HL-60 (cell line): ENCODE data around the gene NPC2.

ENCODE experiments used
- CTCF ChIP-seq: IDR thresholded peaks from one replicate; pipeline ENCODE4 v1.5.1; 2011; ENCODE audit warnings: low read length, control low read depth, inconsistent platforms; ENCODE audit not compliant: insufficient read depth
- GABPA ChIP-seq: IDR thresholded peaks from 2 replicates; pipeline ENCODE4 v1.6.1; 2012; ENCODE audit warnings: low read depth
- POLR2AphosphoS5 ChIP-seq: IDR thresholded peaks from 2 replicates; pipeline ENCODE4 v1.6.1; 2012; ENCODE audit warnings: low read depth
- REST ChIP-seq: IDR thresholded peaks from 2 replicates; pipeline ENCODE4 v1.6.1; 2012; ENCODE audit warnings: low read depth; ENCODE audit not compliant: insufficient replicate concordance

- TF ChIP-seq CTCF: no peak
- no peak for TF ChIP-seq POLR2AphosphoS5
- no peak for TF ChIP-seq GABPA
- TF ChIP-seq REST: no peak
Measured at GRCh38 chr14:74468513-74468912, 24.6 kb downstream of the NPC2 start.
